Stimulated activated CD8-positive, alpha-beta memory T cell treated with anti-CD3 and anti-CD28 coated beads, Interleukin-12 subunit alpha, Interleukin-12 subunit beta, amount 100 ng/mL, for 24 hours (primary cell): ENCODE data around the gene FGR.
A peak's percentile ranks its signal among the peaks of the same experiment; 100 is the strongest.

Experiments
- DNase-seq: peaks from one replicate; pipeline ENCODE4 v3.0.0-alpha.2; 2020; ENCODE audit errors: extremely low read depth

The FGR gene

DNA sequence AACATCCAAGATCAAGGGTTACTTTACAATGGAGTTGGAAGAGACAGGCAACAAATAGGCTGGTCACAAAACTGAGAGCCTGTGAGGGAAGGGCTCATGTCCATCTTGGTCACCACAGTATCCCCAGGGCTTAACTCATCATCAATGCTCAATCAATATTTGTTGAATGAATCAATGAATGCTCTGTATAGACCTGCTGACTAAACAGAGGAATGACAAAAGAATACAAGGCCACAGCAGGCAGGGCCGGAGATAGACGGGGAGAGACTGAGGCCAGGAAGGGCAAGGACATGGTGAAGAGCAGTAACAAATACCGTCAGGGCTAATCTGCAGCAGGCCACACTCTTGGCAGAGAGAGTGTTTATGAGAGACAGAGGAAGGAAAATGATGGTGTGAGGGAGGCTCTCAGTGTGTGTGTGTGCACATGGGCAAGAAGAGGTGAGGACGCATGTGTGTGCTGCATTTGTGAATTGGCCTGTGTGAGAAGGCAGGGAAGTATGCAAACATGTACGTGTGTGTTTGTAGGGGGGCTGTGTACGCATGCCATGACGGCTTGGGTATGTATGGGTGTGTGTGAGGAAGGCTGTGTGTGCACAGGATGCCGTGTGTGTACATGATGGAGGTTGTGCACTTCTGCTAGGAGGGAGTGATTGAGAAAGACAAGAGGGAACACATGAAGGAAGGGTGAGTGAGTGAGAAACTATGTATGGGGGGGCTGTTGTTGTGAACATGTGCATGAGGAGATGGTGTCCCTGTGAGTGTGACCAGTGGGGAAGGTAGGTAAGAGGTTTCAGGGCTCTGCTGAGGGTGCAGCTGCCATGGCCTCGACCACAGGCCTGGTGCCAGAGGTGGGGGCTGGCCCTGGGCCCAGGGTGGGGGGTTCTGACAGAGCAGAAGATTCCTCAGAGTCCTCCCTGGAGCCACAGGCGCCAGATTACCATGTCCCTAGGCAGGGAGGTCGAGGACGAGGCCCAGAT lies 46.4 kb downstream of the FGR start:
- no peak for DNase-seq

DNA sequence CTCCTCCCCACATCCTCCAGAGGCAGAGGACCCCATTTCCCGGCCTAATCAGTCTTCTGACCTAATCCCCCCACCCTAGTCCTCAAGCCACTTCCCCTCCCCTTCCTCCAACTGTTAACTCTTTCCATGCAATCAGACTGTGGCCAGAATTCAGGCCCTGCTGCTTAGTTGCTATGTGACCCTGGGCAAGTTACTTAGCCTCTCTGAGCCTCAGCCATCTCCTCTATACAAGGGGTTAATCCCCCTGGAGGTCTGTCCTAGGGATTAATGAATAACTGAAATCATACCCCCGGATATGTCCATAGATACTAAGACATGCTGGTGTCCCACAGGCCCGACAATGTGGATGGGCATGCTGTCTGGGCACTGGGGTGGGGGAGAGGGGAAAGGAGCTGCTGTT lies 49.3 kb downstream of the FGR start:
- no peak for DNase-seq

DNA sequence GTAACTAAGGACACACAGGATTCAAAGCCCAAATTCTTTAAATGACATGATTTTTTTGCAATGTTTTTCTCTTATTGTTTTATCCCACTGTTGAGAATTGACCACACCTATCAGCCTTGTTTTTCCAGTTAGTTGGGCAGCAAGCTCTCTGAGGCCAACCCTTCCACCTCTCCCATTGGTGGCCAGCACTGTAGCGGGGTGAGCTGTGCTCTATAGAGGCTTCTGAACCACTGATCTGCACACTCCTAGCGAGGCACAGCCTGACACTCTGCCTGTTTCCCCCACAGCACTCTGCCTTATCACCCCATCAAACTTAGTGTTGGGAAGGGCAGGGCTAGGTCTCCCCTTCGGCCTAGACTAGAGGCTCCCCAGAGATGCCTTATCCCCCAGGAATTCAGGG lies 50.5 kb downstream of the FGR start:
- no peak for DNase-seq

DNA sequence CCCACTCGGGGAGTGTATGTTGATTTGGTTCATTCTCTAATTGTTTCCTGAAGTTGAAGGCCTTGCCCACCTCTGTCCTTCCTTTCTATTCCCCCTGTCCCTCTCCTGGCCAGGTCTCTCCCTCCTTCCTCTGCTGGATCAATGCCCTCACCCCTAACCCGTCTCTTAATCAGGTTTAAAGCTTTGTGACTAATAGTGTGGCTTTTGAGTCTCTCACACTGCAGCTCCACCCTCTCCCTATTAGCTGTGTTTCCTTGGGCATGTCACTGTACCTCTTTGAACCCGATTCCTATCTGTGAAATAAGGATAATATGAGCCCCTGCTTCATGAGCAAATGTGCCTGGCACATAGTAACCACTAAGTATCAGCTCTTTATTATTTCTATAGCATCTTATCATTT lies 51.5 kb downstream of the FGR start:
- no peak for DNase-seq

DNA sequence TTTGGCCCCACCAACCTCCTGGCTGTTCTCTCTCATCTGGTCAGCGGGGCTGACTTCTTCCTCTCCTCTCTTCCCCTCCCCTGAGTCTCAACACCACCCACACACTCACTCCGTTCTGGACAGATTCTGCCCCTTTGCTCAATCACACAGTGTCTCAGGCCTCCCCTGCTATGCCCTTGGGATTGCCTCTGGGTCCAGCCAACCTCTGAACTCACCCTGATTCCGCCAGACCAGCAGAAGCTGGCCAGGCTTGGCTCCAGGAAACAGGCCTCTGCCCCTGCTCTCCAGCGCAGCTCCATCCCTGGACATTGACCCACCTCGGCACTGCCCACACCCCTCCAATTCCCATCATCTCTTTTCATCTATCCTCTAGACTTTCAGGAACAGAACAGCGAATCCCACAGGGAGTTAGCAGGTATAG lies 53.2 kb downstream of the FGR start:
- no peak for DNase-seq

DNA sequence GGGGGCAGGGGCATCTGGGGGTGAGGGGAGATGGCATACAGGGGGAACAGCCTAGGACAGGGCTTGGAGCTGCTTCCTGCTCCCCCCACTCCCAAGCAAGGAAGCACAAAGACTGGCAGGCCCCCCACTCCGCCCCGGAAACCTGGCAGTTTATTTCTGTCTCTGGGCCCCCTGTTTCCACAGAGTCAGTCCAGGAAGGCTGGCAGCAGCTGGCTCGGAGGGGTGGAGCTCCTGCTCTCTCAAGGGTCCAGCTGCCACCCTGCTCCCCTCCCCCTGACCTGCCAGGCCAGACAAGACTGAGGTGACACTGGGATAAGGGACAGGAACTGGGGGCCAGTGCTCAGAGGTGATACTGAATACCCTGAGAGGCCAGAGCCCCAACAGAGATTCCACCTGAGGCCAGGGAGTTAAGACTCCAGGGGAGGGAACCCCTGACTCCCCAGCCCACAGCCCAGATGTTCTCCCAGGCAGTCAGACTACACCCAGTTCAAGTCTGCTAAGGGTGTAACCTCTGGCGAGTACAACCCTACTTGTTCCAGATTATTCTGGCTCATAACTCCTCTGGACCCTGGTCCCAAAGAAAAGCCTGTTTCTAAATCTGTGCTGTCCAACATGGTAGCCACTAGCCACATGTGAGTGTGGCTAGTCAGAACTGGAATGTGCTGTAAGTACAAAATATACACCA lies 57.3 kb downstream of the FGR start:
- no peak for DNase-seq

DNA sequence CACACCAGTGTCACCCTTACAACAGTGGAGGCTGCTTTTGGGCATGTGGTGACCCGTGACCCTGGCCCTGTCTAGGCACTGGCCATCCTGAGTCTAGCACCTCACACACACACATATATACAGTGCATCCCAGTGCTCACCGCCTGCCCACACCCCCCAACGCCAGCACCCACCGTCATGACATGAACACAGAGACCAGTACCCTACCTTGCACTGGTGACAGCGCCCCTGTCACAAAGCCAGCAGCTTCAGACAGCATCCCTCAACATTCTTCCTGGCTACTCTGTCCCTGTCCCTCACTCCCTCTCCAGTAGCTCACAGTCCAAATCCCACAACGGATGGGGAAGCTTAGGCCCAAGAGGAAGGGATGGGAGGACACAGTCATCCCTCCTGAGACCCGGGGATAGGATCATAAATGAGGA lies 58.2 kb downstream of the FGR start:
- DNase-seq, result no peak

DNA sequence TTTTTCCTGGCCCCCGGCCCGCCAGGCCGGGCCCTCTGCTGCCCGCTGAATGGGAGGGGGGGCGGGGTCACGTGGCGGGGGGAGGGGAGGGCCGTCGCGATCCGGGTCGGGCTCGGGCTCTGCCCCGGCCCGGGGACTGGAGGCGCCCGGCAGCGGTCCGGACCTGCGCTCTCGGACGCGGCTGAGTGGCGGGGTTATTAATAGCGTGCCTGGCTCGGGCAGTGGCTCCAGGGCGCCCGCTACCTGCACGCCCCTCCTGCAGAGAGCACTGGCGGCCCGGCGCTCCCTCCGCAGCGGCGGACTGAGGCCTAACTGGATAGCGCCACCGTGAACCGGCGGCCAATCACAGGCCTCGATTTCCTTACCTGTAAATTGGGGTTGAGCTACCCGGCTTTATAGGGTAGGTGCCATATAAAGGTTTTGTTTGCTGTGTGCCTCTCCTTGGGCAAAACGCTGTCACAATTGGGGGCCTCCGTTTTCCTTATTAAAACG lies 59.1 kb downstream of the FGR start:
- no peak for DNase-seq

DNA sequence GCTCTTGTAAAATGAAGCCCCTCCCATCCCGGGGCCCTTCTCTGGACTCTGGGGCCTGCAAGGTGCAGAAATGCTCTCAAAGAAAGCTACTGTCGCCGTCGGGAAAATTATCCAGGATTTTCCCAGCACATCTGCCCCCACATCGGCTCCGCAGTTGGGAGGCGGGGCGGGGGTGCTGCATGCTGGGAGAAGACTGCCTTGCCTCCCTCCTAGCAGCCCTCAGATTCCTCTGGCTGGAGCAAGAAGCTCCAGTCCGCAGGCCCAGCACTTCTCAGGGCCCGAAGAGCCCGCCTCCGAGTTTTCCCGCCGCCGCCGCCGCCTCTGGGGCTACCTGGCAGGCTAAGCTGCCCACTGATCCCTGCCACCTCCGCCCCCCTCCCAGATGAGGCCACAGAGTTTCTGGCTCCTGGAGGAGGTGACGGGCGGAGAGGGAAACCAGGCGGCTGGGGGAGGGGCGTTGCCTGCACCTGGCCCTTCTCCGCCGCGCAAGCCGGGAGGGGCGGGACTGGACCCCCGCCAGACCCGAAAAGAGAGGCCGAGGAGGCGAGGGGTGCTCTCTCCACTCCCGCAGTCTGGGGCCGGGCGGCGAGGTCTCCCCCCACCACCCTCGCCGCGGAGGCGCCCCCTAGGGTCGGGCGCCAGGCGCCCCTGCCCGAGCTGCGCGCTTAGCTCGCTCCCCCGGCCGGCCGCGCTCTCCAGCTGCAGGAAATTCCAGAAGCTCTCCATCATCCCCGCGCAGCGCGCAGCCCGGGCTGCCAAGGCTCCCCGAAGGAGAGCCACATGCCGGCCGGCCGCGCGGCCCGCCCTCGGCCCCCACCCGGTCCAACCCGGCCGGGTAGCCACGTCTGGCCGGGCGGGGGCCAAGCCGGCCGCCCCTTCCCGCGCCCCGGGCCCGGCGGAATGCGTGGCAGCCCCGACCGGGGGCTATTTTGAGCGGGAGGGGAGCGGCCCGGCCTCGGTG lies 59.8 kb downstream of the FGR start:
- DNase-seq, result no peak

DNA sequence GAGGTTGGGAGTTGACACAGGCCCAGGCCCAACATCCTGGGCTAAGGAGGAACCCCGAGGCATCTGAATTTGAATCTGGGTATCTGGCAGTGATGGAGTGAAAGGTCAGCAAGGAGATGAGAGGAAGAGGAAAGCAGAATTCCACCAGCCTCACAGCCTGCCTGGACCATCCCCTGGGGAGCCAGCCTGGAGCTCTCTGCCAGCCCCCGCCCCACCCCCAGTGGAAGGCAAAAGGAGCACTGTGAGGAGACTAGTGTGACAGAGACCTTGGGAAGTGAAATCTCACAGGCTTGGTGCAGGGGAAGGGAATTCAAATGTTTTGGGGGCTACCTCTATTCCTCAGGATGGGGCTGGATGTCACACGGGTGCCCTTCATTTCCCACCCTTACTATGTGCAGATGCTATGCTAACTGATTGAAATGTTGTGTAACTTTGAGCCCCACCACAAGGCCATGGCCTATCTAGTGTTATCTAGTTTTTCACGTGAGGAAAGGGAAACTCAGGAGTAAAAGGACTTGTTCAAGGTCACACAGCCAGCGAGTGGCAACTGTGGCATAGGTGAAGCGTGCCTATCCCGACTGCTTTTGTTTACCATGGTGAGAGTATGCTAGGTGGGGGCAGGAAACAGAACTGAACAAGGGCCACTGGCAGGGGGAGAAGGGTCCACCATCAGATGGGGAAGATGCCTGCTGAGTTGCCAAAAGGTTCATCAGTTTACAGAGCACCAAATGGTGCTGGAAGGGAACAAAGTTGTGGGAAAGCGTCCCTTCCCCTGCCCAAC lies 60.8 kb downstream of the FGR start:
- DNase-seq, result no peak

DNA sequence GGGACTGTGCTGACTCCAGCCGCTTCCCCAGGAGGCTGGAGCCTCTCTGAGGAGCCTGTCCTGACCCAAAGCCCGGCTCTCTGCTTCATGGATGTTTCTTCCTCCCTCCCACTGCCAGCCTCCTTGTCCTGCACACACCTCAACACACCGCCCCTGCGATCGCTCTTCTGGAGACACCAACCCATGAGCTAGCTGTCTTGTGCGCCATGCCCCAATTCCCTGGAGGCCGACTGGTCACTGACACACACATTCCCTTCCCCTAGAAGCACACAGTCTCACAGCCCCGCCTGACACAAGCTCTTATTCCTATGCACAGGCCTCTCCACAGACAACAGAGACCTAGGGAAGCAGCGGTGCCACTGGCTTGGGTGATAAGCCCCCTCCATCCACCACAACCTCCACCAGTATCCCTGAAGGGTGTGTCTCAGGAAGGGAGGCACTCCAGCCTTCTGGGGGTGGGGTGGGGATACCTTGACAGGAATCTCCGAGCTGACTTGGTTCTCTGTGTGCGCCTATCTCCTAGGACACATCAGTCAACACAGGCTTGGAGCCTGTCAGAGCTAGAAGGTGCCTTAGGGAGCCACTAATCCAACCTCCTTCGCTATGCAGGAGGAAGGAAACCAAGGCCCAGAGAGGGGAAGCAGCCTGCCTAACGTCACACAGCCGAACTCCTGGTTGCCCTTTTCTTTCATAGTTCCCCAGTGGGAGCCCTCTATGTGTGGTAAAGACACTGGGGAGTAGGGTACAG lies 62.1 kb downstream of the FGR start:
- DNase-seq, result no peak

DNA sequence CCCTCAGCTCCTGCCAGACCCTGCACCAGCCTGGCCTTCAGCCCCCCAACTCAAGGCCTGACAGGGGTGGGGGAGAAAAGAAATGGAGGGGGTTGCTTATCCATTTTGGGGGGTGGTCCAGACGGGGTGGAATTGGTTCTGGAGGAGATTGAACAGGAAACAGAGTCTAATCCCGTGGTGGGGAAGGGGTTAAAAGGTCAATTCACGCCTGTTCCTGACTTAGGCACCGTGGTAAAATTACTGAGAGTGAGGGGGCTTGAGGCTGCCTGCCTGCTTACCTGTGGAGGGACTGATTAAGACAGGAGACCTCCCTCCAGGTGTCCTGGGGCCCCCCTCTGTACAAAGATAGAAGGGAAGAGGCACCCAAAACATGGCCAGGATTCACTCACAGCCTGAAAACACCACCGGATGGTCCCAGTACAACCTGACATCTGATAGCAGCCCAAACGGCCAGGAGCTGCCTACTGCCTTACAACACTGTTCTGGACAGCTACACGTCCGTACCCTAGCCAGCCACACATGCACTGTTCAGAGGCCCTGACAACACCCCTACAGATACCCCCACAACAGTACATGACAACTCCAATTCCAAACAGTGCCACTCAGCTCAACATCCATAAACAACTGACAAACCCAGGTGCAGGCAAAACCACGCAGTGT lies 62.8 kb downstream of the FGR start:
- DNase-seq, result no peak

DNA sequence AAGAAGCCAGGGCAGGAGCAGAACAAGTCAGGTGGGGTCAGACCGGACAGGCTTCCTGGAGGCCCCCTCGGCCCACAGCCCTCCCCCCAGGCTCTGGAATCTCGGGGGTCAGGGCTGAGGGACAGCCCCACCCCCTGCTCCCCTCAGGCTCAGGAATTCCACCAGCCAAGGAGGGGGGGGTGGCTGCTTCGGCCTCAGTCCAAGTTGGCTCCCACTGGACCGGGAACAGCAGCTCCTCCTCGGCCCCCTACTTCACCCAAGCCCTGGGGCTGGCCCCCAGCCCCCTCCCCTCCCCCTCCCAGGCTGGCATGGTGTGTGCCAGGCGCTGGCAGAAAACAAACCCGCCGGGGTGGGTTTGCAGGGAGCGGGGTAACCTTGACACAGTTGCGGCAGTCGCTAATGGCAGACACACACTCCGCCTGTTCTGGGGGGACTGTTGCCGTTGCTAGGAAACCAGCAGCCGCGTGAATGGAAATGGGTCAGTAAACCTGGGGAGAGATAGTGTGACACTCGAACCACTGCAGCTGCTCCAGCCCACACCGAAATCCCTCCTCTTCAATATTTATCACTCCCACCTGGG lies 63.5 kb downstream of the FGR start:
- DNase-seq, result no peak

DNA sequence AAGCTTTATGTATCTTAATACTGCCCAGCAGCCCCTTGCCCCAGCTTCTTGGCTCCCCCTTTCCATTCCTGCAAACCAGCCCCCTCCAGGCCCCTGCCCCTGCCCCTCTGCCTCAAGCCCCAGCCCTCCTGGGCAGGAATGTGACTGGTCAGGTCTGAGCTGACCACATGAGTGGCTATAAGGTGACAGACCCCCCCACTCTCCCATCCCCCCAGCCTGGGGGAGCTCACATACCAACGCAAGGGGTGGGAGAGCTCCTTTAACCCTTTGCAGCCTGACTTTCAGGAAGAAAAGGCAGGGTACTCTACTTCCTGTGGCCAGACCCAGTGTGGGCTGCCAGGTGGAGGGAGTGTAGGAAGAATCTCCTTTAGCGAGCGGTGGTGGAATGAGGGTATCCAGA lies 64.2 kb downstream of the FGR start:
- DNase-seq, result no peak

DNA sequence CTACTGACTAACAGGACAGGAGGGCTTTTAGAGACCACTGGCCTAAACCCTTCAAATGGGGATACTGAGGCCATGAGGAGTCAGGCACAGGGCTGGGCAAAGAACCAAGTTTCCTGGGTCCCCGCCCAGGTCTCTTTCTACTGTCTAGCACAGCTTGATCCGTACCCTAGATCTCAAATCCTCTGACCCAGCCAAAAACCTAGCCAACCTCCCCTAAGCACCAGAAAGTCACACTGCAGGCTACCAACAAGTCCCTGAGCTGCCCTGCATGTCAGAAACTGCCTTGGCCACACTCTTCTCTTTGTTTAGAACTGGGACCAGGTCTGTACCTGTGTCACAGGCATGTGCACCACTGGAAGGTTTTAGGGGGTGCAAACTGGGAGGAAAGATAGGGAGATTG lies 64.6 kb downstream of the FGR start:
- no peak for DNase-seq

DNA sequence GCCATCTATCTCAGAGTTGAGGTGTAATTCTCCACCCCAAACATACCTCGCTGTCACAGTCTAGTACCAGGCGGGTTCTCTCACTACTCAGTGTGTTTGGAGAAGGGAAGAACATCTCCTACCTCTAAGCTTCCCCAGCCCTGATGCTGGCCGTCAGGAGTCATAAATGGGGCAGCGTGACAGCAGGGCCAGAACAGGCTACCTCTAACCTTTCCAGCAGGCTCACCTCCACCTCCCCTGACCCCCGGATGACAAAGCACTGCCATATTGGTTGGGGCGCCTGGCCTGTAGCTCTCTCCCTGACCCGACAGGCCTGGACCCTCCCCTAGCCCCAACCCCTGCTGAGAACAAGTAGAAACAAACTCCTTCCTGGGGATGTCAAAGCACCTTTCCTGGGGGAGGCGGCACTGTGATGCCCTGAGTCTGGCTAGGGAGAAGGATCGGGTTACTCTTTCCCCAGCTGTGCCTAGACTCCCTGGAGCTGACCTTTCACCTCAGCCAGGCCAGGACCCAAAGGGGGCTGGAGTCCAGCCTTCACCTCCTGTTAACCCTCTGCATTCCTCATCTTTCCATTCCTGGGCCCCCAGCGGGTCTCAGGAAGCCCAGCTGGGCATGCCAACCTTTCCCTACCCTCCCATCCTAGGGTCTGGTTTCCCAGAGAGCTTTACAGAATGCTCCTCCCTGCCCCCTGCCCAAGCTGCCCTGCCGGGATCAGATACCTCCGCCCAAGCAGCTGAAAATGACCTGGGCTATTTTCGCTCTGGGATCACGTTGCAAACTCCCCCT lies 65.3 kb downstream of the FGR start:
- DNase-seq, result no peak

DNA sequence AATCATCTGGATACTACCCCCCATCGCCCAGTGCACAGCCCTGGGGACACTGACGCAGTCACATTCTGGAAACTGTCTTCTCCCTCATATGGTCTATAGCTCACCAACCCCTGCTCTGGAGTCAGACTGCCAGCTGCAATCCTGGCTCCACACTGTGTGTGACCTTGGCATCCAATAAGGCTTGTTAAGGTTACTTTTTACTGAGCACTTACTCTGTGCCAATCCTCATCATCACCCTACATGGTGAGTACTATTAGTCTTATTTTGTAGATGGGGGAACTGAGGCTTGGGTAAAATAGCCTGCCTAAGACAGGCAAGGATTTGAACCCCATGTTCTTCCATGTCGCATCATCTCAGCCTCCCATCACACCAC lies 65.9 kb downstream of the FGR start:
- DNase-seq, result no peak

DNA sequence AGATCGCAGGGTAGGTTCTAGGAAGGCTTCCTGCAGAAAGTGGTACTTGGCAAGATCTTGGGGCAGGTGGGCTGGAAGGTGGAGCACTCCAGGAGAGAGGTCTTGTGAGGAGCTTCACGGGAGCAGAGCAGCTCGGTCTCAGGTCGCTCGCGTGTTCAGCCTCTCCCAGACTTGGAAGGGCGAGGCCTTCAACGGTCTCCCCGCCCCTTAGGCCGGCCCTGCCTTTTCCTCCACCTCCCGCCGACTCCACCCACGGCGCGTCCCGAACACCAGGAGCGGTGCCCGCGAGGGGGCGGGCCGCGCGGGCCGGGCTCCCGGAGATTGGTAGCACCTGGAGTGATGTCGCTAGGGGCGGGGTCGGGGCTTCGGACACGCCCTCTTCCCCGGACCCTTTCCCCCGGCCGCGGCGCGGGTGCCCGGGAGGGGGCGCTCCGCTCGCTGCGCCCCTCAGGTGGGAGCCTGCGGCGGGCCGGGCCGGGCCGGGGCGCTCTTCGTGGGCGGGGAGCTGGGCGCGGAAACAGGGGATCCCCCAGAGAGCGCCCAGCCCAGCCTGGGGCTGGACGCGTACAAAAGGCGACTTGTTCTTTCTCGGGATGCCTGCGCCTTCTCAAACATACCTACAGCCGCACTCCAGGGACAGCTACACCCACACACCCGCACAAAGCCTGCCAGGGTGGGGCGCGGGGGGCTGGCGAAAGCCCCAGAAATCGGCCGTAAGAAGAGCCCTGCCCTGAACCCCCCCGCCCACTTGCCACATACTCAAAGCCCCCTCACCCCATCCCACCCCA lies 66.5 kb downstream of the FGR start:
- DNase-seq, result peak; percentile 82
